K562 (cell line): Measurements from ENCODE around the gene DTHD1. TPM values are rescaled to one million over a fixed set of nuclear protein-coding genes. Genes with fewer than 3 reads are reported as not detected.

ENCODE experiments used
- ATAC-seq: fragments of 200-7000 bp; cut with Tn5 transposase; 3 replicates; pipeline ENCODE4 v1.9.1; 2020; ENCODE audit warnings: moderate library complexity
- BruUV-seq: library from RNA; stranded (reverse); fragments of 400-500 nt; replicated peaks from 2 replicates; lab custom pipeline; 2021; lab: Mats Ljungman, UMichigan
- CTCF ChIA-PET: fragments of 300-600 bp; formaldehyde crosslinking; extraction: SDS; loops from one replicate; lab custom pipeline; 2021; ENCODE audit warnings: low intra/inter-chr PET ratio; lab: Yijun Ruan, JAX
- POLR2A ChIA-PET: fragments of 300-600, 350-650 bp; sonication (Branson Sonifier 250); formaldehyde crosslinking; extraction: SDS; loops from one replicate; lab custom pipeline; 2021; ENCODE audit warnings: antibody characterized with exemption, inconsistent platforms; lab: Yijun Ruan, JAX
- DNase-seq, 4 experiments: peaks; one replicate each; pipeline versions ENCODE4 v3.0.0 to v3.0.0-alpha.2; 2011 to 2018; ENCODE audit warnings: low spot score in 3 of 4, mixed read lengths in 3 of 4; ENCODE audit errors: extremely low read depth in 1 of 4
- FAIRE-seq: peaks from 2 replicates; lab custom pipeline; 2011; peaks lifted over from hg19 to GRCh38; lab: Jason Lieb, UNC
- H2AFZ ChIP-seq: 2 replicates; pipeline ENCODE4 v1.6.0; 2011; ENCODE audit warnings: low read depth, low read length, control low read depth, inconsistent platforms
- H3K27ac ChIP-seq: fragments of 200-600 bp; 3 replicates; pipeline ENCODE4 v1.8.0; 2011; ENCODE audit warnings: low read depth, mild to moderate bottlenecking, control low read depth, inconsistent platforms, low read length, moderate library complexity, mixed read lengths; ENCODE audit errors: extremely low read depth
- H3K27me3 ChIP-seq, 2 experiments: fragments of 300-600 bp in 1 of 2; 2 replicates in 1 of 2; 3 replicates in 1 of 2; pipeline versions ENCODE4 v1.6.0 to v1.8.0; 2011; ENCODE audit warnings: inconsistent platforms in 2 of 2, low read length in 2 of 2, mild to moderate bottlenecking in 1 of 2, mixed read lengths in 1 of 2, moderate library complexity in 1 of 2; ENCODE audit not compliant: control insufficient read depth in 2 of 2, insufficient read depth in 2 of 2
- H3K36me3 ChIP-seq: fragments of 300-600 bp; 3 replicates; pipeline ENCODE4 v1.8.0; 2011; ENCODE audit warnings: mild to moderate bottlenecking, low read length, inconsistent platforms; ENCODE audit not compliant: control insufficient read depth, insufficient read depth
- H3K4me1 ChIP-seq, 2 experiments: fragments of 200-600 bp in 1 of 2; replicated peaks in 1 of 2; 2 replicates in 1 of 2; 3 replicates in 1 of 2; pipeline versions ENCODE4 v1.5.1 to v1.8.0; 2011; ENCODE audit warnings: inconsistent platforms in 2 of 2, low read length in 2 of 2, mild to moderate bottlenecking in 1 of 2, mixed read lengths in 1 of 2, moderate library complexity in 1 of 2; ENCODE audit not compliant: control insufficient read depth in 2 of 2, insufficient read depth in 2 of 2
- H3K4me2 ChIP-seq: 2 replicates; pipeline ENCODE4 v1.6.1; 2011; ENCODE audit warnings: low read length, control low read depth, inconsistent platforms, mixed read lengths; ENCODE audit not compliant: insufficient read depth
- H3K4me3 ChIP-seq: fragments of 200-600 bp; sonication (generic), shearing (Covaris generic); 2 replicates; pipeline ENCODE4 v1.5.1; 2016; ENCODE audit warnings: control low read depth, inconsistent platforms
- H3K79me2 ChIP-seq: fragments of 200-600 bp; 3 replicates; pipeline ENCODE4 v1.8.0; 2011; ENCODE audit warnings: low read length, inconsistent platforms; ENCODE audit not compliant: control insufficient read depth, insufficient read depth
- H3K9ac ChIP-seq, 2 experiments: 2 replicates each; pipeline versions ENCODE4 v1.6.0 to v1.6.1; 2011; ENCODE audit warnings: low read depth in 2 of 2, low read length in 2 of 2, control low read depth in 1 of 2, inconsistent platforms in 1 of 2, mild to moderate bottlenecking in 1 of 2, mixed read lengths in 1 of 2; ENCODE audit not compliant: insufficient read depth in 1 of 2
- H3K9me1 ChIP-seq: one replicate; pipeline ENCODE4 v1.6.0; 2011; ENCODE audit warnings: inconsistent platforms, mild to moderate bottlenecking, low read length, moderate library complexity; ENCODE audit not compliant: control insufficient read depth, insufficient read depth
- H3K9me3 ChIP-seq: replicated peaks from 2 replicates; pipeline ENCODE4 v1.5.1; 2011; ENCODE audit warnings: low read depth, low read length, inconsistent platforms; ENCODE audit not compliant: control insufficient read depth, insufficient read depth
- H4K20me1 ChIP-seq: replicated peaks from 2 replicates; pipeline ENCODE4 v1.6.1; 2011; ENCODE audit warnings: low read length, inconsistent platforms, mixed read lengths; ENCODE audit not compliant: control insufficient read depth, insufficient read depth
- BACH1 ChIP-seq: fragments of 200-800 bp; sonication (Bioruptor generic); IDR thresholded peaks from 2 replicates; pipeline ENCODE4 v1.6.1; 2016; ENCODE audit warnings: missing genetic modification characterization, missing compliant biosample characterization
- E2F8 ChIP-seq: fragments of 450-650 bp; IDR thresholded peaks from 2 replicates; pipeline ENCODE4 v1.7.1; 2018; ENCODE audit warnings: mild to moderate bottlenecking, low read depth; ENCODE audit not compliant: partially characterized antibody
- PCBP1 ChIP-seq: fragments of 200-400 bp; formaldehyde crosslinking; IDR thresholded peaks from 2 replicates; pipeline ENCODE4 v1.6.1; 2018; ENCODE audit warnings: mild to moderate bottlenecking, low read depth, low read length; ENCODE audit not compliant: poor library complexity, severe bottlenecking
- RAD21 ChIP-seq, 2 experiments: fragments of 250-450 bp in 1 of 2; fragments of 450-650 bp in 1 of 2; sonication (Bioruptor Pico) in 1 of 2; formaldehyde crosslinking in 1 of 2; IDR thresholded peaks in 1 of 2; conservative IDR thresholded peaks in 1 of 2; 2 replicates each; pipeline versions ENCODE4 v1.4.0 to v1.8.0; 2020 to 2022; ENCODE audit warnings: mild to moderate bottlenecking in 2 of 2, moderate library complexity in 1 of 2
- in situ Hi-C: fragments of 300-500 bp; cut with MboI; formaldehyde crosslinking; loops from 4 replicates; pipeline ENCODE4 v1.15.0; 2018; ENCODE audit warnings: inconsistent platforms, mixed read lengths
- intact Hi-C: fragments of 100-400 bp; cut with micrococcal nuclease; formaldehyde crosslinking; loops from 2 replicates; pipeline ENCODE4 v1.14.2; 2022
- polyA plus RNA-seq, 8 experiments: library from polyadenylated mRNA; depleted of rRNA in 4 of 8; stranded (reverse) in 5 of 8; unstranded in 3 of 8; fragments of >200 nt; fragmentation: Nextera tagmentation in 2 of 8; fragmentation: Illumina TruSeq in 1 of 8; extraction: Ambion mirVana in 2 of 8; extraction: Trizol in 1 of 8; gene quantifications; 2 replicates each; pipeline versions ENCODE4 v1.2.1 to v1.2.3, GENCODE V29; 2011 to 2014; ENCODE audit warnings: inconsistent platforms in 1 of 8, missing spikeins in 1 of 8
- total RNA-seq, 7 experiments: library from RNA; depleted of rRNA in 6 of 7; stranded (reverse); fragments of >200 nt in 6 of 7; fragmentation: Illumina TruSeq in 2 of 7; extraction: Trizol in 2 of 7; gene quantifications; 2 replicates each; pipeline versions ENCODE4 v1.2.1 to v1.2.3, GENCODE V29; 2011 to 2021; ENCODE audit warnings: low replicate concordance in 1 of 7
- TF ChIP-seq, protein P1 (sequence below): fragments of 450-650 bp; formaldehyde crosslinking; IDR thresholded peaks from 2 replicates; pipeline ENCODE4 v1.4.0; 2020; ENCODE audit warnings: mild to moderate bottlenecking, moderate library complexity

The DTHD1 gene
- total and polyA plus RNA-seq, 9 of the 15 experiments (the other 6 are each of a cell fraction or from before 2014, with no cell fraction given), result not detected

DNA sequence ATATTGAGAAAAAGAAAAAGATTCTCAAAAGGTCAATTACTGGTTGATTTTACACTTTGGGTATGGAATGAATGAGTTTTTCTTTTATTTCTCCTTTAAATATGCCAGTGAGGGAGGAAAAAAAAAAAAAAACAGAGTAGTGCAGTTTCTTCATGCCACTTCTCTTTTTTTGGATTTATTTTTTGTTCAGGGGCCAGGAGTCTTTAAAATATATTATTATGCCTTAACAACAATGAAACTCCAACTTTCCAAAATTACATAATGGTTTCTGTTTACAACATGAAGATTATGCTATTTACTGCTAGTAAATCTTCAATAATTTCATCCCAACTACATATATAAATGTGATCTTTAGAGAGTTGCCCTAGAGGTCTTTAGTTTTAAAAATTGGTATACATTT, 31.9 kb downstream of the DTHD1 start:
- no peaks in the 10 kb centered on the region for H3K27me3 ChIP-seq
- ATAC-seq, result no peak
- no TSS peak for BruUV-seq
- H3K4me2 ChIP-seq, result no peak overlapping the region
- TF ChIP-seq RAD21 (CRISPR knock-in tag; conservative IDR thresholded peaks at IDR 0.05 in 1 of 2, IDR thresholded peaks at IDR 0.05 in 1 of 2) (no peak), E2F8 (no peak), PCBP1 (no peak), BACH1 (no peak)
- TF ChIP-seq, protein P1, sequence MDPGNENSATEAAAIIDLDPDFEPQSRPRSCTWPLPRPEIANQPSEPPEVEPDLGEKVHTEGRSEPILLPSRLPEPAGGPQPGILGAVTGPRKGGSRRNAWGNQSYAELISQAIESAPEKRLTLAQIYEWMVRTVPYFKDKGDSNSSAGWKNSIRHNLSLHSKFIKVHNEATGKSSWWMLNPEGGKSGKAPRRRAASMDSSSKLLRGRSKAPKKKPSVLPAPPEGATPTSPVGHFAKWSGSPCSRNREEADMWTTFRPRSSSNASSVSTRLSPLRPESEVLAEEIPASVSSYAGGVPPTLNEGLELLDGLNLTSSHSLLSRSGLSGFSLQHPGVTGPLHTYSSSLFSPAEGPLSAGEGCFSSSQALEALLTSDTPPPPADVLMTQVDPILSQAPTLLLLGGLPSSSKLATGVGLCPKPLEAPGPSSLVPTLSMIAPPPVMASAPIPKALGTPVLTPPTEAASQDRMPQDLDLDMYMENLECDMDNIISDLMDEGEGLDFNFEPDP (CRISPR knock-in tag), result no peak
- H3K9me1 ChIP-seq, result no peaks in the 10 kb centered on the region
- ChIA-PET POLR2A (no interaction called here), CTCF (no interaction called here)
- intact Hi-C loops, result no loop called here
- H3K79me2 ChIP-seq, result no peaks in the 10 kb centered on the region
- no peak overlapping the region for H3K4me3 ChIP-seq
- no peak for FAIRE-seq
- in situ Hi-C loops, result no loop called here
- no peak overlapping the region for H3K27ac ChIP-seq
- H3K9me3 ChIP-seq, result no peaks in the 10 kb centered on the region
- H2AFZ ChIP-seq, result no peak overlapping the region
- H4K20me1 ChIP-seq, result no peaks in the 10 kb centered on the region
- H3K36me3 ChIP-seq, result no peaks in the 10 kb centered on the region
- no peaks in the 10 kb centered on the region for H3K4me1 ChIP-seq
- H3K9ac ChIP-seq, result no peak overlapping the region
- DNase-seq, result no peak
